Measurements from ENCODE around the gene PRR19.

- TF ChIP-seq ZNF274 (IDR thresholded peaks at IDR 0.05; ENCODE audit: low read depth, low read length) (no peak), YY1 (IDR thresholded peaks at IDR 0.05; ENCODE audit: insufficient read depth, insufficient read length) (no peak)
Observed at GRCh38 chr19:42301646-42302203, at the start of gene PRR19.
